WTC11 (cell line): Measurements from ENCODE around the gene AKAP13.

Experiments
- ATF1 ChIP-seq: sonication (generic); formaldehyde crosslinking; IDR thresholded peaks from 2 replicates; pipeline ENCODE4 v1.8.1; 2023; ENCODE audit warnings: mild to moderate bottlenecking, moderate library complexity, missing genetic modification reagents
- ETV6 ChIP-seq: sonication (generic); formaldehyde crosslinking; IDR thresholded peaks from 2 replicates; pipeline ENCODE4 v1.8.1; 2022; ENCODE audit warnings: mild to moderate bottlenecking, missing genetic modification reagents
- NR1H2 ChIP-seq: sonication (generic); formaldehyde crosslinking; IDR thresholded peaks from 2 replicates; pipeline ENCODE4 v1.9.0; 2021; ENCODE audit warnings: mild to moderate bottlenecking, moderate library complexity, missing genetic modification reagents
- NR3C1 ChIP-seq: sonication (generic); formaldehyde crosslinking; conservative IDR thresholded peaks from 2 replicates; pipeline ENCODE4 v1.8.1; 2023; ENCODE audit warnings: low read depth, mild to moderate bottlenecking, missing genetic modification reagents
- RELA ChIP-seq: sonication (generic); formaldehyde crosslinking; IDR thresholded peaks from 2 replicates; pipeline ENCODE4 v1.8.1; 2022; ENCODE audit warnings: missing genetic modification reagents, mild to moderate bottlenecking, borderline replicate concordance
- SOX15 ChIP-seq: fragments of 250-450 bp; sonication (Bioruptor Pico); IDR thresholded peaks from 2 replicates; pipeline ENCODE4 v1.9.0; 2021; ENCODE audit warnings: mild to moderate bottlenecking
- TCF7 ChIP-seq: sonication (generic); formaldehyde crosslinking; IDR thresholded peaks from 2 replicates; pipeline ENCODE4 v1.8.0; 2022; ENCODE audit warnings: mild to moderate bottlenecking, low read depth, missing genetic modification reagents, moderate library complexity
- TF ChIP-seq, protein P1 (sequence below): fragments of 200-600 bp; IDR thresholded peaks from 2 replicates; pipeline ENCODE4 v1.8.0; 2022; ENCODE audit warnings: antibody characterized with exemption
- TF ChIP-seq, protein P2 (sequence below): sonication (generic); formaldehyde crosslinking; IDR thresholded peaks from 2 replicates; pipeline ENCODE4 v1.8.1; 2023; ENCODE audit warnings: mild to moderate bottlenecking, missing genetic modification reagents
- TF ChIP-seq, protein P3 (sequence below): sonication (generic); formaldehyde crosslinking; IDR thresholded peaks from 2 replicates; pipeline ENCODE4 v1.8.1; 2022; ENCODE audit warnings: mild to moderate bottlenecking, missing genetic modification reagents, moderate library complexity, borderline replicate concordance
- TF ChIP-seq, protein P4 (sequence below): sonication (generic); formaldehyde crosslinking; IDR thresholded peaks from 2 replicates; pipeline ENCODE4 v1.8.0; 2023; ENCODE audit warnings: missing genetic modification reagents
- TF ChIP-seq, protein P5 (sequence below): sonication (generic); formaldehyde crosslinking; IDR thresholded peaks from 2 replicates; pipeline ENCODE4 v1.8.1; 2022; ENCODE audit warnings: low read depth, mild to moderate bottlenecking, moderate library complexity, missing genetic modification reagents, borderline replicate concordance
- TF ChIP-seq, protein P6 (sequence below): fragments of 250-450 bp; sonication (Bioruptor Pico); IDR thresholded peaks from 2 replicates; pipeline ENCODE4 v1.9.0; 2021; ENCODE audit warnings: moderate library complexity, mild to moderate bottlenecking, inconsistent platforms, borderline replicate concordance

DNA sequence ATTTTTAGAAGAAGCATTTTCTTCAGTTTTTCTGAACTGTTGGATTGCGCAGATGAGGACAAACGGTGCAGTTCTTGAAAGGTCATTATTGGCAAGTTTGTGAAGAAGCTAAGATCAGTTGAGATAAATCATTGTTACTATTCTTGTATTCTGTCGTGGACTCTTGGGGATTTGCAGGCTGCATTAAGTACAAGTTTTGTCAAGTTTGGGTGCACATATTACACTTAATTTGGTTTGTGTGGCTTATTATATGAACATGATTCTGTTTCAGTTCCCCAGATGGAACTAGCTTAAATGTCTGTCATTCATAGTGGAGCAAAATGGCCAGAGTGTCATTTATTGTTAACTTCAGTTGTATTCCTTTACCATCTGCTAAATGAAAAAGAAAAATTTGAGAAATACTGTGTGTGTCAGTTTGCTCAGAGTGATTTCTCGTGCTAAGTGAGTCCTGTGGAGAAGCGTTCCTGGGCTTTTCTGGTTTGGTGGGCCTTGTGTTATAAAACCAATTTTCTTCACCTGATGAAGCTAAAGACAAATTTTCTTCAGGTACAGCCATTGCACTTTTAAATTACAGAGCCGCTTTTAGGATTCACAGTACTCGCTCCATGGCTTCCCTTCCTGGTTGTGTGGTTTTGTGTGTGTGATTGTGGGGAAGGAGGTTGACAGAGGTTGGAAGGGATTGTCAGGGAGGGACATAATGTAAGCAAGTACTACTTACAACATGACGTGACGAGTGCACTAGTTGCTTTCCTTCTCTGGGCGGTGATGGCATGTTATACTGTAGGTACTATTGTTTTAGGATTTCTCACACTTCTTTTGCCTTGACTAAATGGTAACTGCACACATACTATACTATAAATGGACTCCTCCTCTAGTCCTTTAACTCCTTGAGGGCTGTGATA, 1.7 kb downstream of the AKAP13 start:
- TF ChIP-seq, protein P1, sequence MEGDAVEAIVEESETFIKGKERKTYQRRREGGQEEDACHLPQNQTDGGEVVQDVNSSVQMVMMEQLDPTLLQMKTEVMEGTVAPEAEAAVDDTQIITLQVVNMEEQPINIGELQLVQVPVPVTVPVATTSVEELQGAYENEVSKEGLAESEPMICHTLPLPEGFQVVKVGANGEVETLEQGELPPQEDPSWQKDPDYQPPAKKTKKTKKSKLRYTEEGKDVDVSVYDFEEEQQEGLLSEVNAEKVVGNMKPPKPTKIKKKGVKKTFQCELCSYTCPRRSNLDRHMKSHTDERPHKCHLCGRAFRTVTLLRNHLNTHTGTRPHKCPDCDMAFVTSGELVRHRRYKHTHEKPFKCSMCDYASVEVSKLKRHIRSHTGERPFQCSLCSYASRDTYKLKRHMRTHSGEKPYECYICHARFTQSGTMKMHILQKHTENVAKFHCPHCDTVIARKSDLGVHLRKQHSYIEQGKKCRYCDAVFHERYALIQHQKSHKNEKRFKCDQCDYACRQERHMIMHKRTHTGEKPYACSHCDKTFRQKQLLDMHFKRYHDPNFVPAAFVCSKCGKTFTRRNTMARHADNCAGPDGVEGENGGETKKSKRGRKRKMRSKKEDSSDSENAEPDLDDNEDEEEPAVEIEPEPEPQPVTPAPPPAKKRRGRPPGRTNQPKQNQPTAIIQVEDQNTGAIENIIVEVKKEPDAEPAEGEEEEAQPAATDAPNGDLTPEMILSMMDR: no peak
- TF ChIP-seq, protein P2, sequence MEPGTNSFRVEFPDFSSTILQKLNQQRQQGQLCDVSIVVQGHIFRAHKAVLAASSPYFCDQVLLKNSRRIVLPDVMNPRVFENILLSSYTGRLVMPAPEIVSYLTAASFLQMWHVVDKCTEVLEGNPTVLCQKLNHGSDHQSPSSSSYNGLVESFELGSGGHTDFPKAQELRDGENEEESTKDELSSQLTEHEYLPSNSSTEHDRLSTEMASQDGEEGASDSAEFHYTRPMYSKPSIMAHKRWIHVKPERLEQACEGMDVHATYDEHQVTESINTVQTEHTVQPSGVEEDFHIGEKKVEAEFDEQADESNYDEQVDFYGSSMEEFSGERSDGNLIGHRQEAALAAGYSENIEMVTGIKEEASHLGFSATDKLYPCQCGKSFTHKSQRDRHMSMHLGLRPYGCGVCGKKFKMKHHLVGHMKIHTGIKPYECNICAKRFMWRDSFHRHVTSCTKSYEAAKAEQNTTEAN (CRISPR knock-in tag): no peak
- TF ChIP-seq, protein P3, sequence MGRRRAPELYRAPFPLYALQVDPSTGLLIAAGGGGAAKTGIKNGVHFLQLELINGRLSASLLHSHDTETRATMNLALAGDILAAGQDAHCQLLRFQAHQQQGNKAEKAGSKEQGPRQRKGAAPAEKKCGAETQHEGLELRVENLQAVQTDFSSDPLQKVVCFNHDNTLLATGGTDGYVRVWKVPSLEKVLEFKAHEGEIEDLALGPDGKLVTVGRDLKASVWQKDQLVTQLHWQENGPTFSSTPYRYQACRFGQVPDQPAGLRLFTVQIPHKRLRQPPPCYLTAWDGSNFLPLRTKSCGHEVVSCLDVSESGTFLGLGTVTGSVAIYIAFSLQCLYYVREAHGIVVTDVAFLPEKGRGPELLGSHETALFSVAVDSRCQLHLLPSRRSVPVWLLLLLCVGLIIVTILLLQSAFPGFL (CRISPR knock-in tag): no peak
- TF ChIP-seq TCF7 (CRISPR knock-in tag): no peak
- TF ChIP-seq, protein P4, sequence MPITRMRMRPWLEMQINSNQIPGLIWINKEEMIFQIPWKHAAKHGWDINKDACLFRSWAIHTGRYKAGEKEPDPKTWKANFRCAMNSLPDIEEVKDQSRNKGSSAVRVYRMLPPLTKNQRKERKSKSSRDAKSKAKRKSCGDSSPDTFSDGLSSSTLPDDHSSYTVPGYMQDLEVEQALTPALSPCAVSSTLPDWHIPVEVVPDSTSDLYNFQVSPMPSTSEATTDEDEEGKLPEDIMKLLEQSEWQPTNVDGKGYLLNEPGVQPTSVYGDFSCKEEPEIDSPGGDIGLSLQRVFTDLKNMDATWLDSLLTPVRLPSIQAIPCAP (CRISPR knock-in tag): no peak
- TF ChIP-seq, protein P5, sequence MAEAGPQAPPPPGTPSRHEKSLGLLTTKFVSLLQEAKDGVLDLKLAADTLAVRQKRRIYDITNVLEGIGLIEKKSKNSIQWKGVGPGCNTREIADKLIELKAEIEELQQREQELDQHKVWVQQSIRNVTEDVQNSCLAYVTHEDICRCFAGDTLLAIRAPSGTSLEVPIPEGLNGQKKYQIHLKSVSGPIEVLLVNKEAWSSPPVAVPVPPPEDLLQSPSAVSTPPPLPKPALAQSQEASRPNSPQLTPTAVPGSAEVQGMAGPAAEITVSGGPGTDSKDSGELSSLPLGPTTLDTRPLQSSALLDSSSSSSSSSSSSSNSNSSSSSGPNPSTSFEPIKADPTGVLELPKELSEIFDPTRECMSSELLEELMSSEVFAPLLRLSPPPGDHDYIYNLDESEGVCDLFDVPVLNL: no peak
- TF ChIP-seq RELA (CRISPR knock-in tag): no peak
- TF ChIP-seq ETV6 (CRISPR knock-in tag): no peak
- no peak for TF ChIP-seq SOX15
- no peak for TF ChIP-seq NR1H2 (CRISPR knock-in tag)
- TF ChIP-seq NR3C1: no peak
- TF ChIP-seq ATF1 (CRISPR knock-in tag): no peak
- TF ChIP-seq, protein P6, sequence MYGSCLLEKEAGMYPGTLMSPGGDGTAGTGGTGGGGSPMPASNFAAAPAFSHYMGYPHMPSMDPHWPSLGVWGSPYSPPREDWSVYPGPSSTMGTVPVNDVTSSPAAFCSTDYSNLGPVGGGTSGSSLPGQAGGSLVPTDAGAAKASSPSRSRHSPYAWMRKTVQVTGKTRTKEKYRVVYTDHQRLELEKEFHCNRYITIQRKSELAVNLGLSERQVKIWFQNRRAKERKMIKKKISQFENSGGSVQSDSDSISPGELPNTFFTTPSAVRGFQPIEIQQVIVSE: no peak
